Muscle layer of duodenum (tissue), 2 donors: ENCODE results near the gene GPC1.

ENCODE experiments used
- H3K27ac ChIP-seq: one replicate; pipeline ENCODE4 v1.7.0; 2013; ENCODE audit warnings: mild to moderate bottlenecking, low read length
- H3K27me3 ChIP-seq: one replicate; pipeline ENCODE4 v1.7.0; 2013; ENCODE audit warnings: low read depth, mild to moderate bottlenecking, control low read depth, low read length
- H3K36me3 ChIP-seq, 2 donors: one replicate each; pipeline ENCODE4 v1.7.0; 2013; ENCODE audit warnings: low read length in 2 of 2, control low read depth in 1 of 2, mild to moderate bottlenecking in 1 of 2; ENCODE audit not compliant: insufficient read depth in 2 of 2, control insufficient read depth in 1 of 2
- H3K4me1 ChIP-seq, 2 donors: one replicate each; pipeline ENCODE4 v1.7.0; 2013; ENCODE audit warnings: low read length in 2 of 2, mild to moderate bottlenecking in 2 of 2, control low read depth in 1 of 2, moderate library complexity in 1 of 2; ENCODE audit not compliant: insufficient read depth in 2 of 2, control insufficient read depth in 1 of 2
- H3K4me3 ChIP-seq, 2 donors: one replicate each; pipeline ENCODE4 v1.7.0; 2013; ENCODE audit warnings: low read length in 2 of 2, low read depth in 1 of 2, mild to moderate bottlenecking in 1 of 2
- H3K9me3 ChIP-seq, 2 donors: one replicate each; pipeline ENCODE4 v1.7.0; 2013; ENCODE audit warnings: low read length in 2 of 2, control low read depth in 1 of 2, mild to moderate bottlenecking in 1 of 2; ENCODE audit not compliant: control insufficient read depth in 1 of 2
- donor health status: healthy.

GPC1 gene

DNA sequence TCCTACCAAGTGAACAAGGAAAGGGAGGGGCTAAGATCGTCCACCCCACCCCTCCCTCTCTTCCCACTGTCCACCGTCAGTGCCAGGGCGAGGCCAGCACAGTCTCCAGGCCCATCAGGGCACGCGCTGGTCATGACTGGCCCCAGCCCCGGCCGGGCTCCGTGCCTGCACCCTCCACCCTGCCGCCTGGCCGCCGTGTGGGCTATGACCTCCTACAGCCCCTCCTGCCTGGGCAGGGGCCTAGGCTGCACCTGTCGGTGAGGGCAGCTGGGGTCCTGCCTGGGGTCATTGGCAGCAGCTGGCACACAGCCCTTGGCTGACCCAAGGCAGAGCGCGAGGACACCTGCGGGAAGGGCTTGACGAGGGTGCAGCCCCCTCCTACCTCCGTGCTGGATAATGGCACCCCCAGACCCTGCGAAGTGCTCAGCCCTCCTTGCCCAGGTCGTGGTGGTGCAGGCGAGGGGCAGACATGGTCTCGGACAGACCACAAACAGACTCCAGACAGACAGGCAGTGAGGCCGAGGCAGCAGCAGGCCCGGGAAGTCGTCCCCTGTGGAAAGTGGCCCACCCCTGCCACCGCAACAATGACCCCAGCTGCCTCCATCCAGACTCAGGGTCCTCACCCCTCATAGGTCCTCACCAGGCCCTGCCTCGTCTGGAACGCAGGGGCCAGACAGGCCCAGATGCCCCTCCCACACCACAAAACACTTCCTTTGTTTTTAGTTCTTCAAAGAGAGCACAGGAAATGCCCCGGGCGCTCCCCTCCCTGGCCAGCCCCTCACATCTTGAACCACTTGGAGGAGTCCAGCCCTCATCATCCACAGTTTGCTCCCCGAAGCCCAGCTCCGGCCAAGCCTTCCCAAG, 43.1 kb upstream of the GPC1 start:
- H3K27ac ChIP-seq, result no peak overlapping the region
- H3K4me3 ChIP-seq, result no peak overlapping the region
- H3K36me3 ChIP-seq, result no peaks in the 10 kb centered on the region
- H3K27me3 ChIP-seq, result no peaks in the 10 kb centered on the region
- H3K9me3 ChIP-seq, result no peaks in the 10 kb centered on the region
- H3K4me1 ChIP-seq, result no peaks in the 10 kb centered on the region

DNA sequence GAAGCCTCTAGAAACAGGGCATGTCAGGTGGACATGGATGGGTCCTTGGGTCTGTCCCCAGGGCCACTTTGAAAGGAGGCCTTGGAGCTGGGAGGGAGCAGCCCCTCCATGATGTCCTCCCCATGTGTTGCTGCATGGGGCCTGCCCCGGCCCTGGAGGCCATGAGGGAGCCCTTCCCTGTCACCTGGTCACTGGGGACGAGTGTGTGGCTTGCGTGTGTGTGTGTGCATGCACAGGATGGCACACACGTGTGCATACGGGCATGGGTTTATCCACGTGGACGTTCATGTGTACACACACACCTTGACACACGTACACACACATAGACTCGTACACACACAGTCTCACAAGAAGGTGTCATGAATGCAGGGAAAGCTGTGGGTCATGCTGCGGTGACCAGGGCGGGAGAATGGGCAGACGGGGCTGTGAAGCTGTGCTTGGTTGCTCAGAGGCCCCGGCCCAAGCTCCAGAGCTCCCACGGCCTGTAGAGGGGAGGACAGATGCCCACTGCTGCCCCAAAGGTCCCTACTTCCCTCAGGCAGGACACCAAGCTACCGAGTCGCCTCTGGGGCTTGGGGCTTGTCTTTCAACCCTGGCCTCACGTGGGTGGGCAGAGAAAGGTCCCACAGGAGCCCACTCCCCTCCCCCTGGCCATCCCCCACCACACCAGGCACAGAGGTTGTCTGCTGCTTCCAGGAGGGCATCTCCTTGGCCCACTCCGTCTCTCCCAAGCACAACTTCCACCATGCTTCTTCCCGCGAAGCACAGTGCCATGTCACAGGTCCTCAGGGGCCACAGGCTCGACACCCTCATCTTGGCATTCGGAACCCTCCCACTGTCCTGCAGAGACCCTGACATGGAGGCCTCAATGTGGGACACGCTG, 42.3 kb upstream of the GPC1 start:
- H3K36me3 ChIP-seq, result no peaks in the 10 kb centered on the region
- no peak overlapping the region for H3K27ac ChIP-seq
- no peaks in the 10 kb centered on the region for H3K27me3 ChIP-seq
- no peak overlapping the region for H3K4me3 ChIP-seq
- H3K9me3 ChIP-seq, result no peaks in the 10 kb centered on the region
- H3K4me1 ChIP-seq, result no peaks in the 10 kb centered on the region

DNA sequence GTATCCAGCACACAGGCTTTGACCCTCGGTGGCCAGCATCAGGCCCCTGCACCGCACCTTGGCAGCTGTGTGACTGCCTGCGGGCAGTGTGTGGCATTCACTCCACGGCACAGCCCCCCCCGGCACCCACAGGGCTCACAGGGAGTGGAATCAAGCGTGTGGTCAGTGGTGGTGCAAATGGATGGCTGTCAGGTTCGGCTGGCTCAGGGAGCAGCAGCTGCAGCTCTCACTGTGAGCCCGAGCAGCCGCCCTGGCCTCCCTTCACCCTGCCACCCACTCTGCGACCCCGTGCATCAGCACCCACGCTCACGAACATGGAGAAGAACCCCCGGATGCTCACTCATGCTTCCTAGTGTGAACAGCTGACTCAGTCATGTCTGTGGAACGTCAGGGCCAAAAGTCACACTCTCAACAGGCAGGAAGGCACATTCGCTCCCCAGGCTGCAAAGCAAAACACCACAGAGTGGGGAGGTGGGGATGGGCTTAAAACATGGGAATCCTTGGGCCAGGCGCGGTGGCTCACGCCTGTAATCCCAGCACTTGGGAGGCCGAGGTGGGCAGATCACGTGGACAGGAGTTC, 41.5 kb upstream of the GPC1 start:
- no peak overlapping the region for H3K27ac ChIP-seq
- no peaks in the 10 kb centered on the region for H3K4me1 ChIP-seq
- no peaks in the 10 kb centered on the region for H3K27me3 ChIP-seq
- H3K4me3 ChIP-seq, result no peak overlapping the region
- no peaks in the 10 kb centered on the region for H3K9me3 ChIP-seq
- no peaks in the 10 kb centered on the region for H3K36me3 ChIP-seq

DNA sequence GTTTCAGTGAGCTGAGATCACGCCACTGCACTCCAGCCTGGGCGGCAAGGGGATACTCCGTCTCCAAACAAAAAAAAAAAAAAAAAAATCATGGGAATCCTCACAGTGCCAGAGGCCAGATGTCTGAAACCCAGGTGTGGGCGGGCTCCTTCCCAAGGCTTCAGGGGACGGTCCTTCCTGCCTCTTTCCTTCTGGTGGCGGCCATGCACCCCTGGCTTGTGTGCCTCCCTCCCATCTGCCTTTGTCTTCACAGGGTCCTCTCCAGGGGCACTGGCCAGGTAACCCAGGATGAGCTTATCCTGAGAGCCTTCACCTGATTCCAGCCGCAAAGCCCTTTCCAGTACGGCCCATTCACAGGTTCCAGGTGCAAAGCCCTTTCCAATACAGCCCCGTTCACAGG, 40.9 kb upstream of the GPC1 start:
- H3K4me3 ChIP-seq, result no peak overlapping the region
- H3K27ac ChIP-seq, result no peak overlapping the region
- no peaks in the 10 kb centered on the region for H3K27me3 ChIP-seq
- H3K9me3 ChIP-seq, result no peaks in the 10 kb centered on the region
- no peaks in the 10 kb centered on the region for H3K4me1 ChIP-seq
- no peaks in the 10 kb centered on the region for H3K36me3 ChIP-seq

DNA sequence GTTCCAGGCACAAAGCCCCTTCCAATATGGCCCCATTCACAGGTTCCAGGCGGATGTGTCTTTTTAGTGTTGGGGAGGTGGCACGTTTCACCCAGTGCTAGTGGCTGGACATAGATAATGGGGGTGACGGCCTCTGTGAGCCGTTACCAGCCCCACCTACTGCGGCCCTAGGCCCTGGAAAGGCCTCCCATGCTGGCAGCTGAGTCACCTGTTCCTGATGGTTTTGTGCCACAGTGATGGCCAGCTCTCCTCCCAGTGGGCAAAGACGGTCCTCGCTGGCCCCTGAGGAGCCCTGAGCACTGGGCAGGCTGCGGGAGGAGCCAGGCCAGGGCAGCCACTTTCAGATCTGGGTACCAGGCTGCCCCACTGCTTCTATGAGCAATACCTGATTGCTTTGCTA, 40.0 kb upstream of the GPC1 start:
- H3K27ac ChIP-seq, result no peak overlapping the region
- no peaks in the 10 kb centered on the region for H3K27me3 ChIP-seq
- H3K4me1 ChIP-seq, result no peaks in the 10 kb centered on the region
- no peaks in the 10 kb centered on the region for H3K36me3 ChIP-seq
- no peaks in the 10 kb centered on the region for H3K9me3 ChIP-seq
- H3K4me3 ChIP-seq, result no peak overlapping the region

DNA sequence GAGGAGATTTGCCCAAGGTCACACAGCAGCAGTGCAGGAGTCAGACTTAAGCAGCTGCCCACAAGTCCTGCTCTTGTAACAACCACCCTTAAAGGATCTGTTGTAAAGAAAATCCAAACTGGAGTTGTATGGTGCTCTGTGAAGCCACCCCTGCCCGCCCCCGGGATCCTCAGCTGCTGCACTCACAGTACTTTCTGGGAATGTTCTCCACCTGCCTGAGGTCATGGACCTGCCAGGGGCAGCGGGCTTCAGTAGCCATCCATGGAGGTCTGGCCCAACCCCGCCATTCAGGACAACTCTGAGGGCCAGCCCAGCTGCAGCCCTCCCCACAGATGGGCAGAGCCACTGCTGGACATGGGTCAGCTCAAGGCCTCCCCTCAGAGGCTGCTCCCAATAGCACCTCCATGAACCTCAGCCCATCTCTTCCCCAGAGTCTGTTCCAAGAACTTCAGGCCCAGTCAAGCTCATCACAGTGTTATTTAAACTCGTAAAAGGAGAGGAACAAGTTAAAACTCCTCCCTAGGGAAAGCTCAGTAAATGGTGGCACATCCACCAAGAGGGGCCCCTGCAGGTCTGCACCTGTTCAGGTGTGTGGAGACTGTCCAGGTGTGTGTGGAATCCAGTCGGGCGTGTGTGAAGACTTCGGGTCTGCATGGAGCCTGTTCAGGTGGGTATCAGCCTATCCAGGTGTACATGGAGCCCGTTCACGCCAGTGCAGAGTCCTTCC, 39.4 kb upstream of the GPC1 start:
- Histone ChIP-seq H3K27ac (no peak overlapping the region), H3K36me3 (no peaks in the 10 kb centered on the region), H3K4me1 (no peaks in the 10 kb centered on the region), H3K4me3 (no peak overlapping the region), H3K27me3 (no peaks in the 10 kb centered on the region), H3K9me3 (no peaks in the 10 kb centered on the region)

DNA sequence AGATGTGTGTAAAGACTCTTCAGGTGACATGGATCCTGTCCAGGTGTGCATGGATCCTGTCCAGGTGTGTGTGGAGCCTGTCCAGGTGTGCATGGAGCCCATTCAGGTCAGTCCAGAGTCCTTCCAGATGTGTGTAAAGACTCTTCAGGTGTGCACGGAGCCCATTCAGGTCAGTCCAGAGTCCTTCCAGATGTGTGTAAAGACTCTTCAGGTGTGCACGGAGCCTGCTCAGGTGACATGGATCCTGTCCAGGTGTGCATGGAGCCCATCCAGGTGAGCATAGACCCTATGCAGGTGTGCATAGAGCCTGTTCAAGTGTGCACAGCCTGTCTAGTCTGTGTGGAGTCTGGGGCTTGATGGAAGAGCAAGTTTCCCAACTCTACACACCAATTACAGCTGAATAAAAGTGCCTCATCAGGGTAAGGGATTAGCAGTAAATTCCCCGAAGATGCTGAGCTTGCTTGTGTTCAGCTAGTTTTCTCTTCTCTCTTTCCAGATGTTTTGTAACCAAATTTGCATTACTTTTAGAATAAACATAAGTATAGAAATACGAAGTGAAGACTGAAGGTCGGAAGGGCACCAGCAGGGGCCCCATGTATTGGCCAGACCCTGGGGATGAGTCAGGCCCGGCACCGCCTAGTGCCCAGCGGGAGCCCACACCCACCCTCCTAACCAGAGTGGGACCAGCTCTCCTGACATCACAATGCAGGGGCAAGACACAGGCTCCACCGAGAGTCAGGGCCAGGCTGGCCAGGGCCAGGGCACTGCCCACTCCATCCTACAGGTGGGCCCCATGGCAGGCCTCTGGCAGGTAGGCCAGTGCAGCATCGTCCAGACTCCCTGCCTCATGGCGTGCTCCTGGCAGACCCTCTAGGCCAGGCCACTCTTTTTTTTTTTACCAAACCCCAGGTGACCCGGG, 38.6 kb upstream of the GPC1 start:
- no peaks in the 10 kb centered on the region for H3K4me1 ChIP-seq
- H3K27ac ChIP-seq, result no peak overlapping the region
- no peaks in the 10 kb centered on the region for H3K36me3 ChIP-seq
- H3K27me3 ChIP-seq, result no peaks in the 10 kb centered on the region
- H3K9me3 ChIP-seq, result no peaks in the 10 kb centered on the region
- no peak overlapping the region for H3K4me3 ChIP-seq

DNA sequence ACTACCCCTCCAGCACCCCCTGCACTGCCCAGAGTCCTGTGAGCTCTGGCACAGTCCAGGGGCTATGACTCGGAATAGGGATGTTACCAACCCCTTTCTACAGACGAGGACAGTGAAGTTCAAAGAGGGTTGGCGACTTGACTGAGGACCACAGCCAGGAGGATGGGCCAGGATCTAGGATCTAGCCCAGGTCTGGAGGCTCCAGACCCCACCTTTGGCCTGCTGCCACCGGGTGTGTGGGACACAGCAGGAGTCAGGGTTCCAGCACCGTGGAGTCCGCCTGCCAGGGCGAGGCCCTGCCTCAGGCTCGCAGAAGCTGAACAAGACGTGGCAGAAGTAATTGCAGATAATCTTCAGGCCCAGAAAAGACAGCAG, 37.9 kb upstream of the GPC1 start:
- Histone ChIP-seq H3K9me3 (no peaks in the 10 kb centered on the region), H3K27me3 (no peaks in the 10 kb centered on the region), H3K4me1 (no peaks in the 10 kb centered on the region), H3K27ac (no peak overlapping the region), H3K4me3 (no peak overlapping the region), H3K36me3 (no peaks in the 10 kb centered on the region)

DNA sequence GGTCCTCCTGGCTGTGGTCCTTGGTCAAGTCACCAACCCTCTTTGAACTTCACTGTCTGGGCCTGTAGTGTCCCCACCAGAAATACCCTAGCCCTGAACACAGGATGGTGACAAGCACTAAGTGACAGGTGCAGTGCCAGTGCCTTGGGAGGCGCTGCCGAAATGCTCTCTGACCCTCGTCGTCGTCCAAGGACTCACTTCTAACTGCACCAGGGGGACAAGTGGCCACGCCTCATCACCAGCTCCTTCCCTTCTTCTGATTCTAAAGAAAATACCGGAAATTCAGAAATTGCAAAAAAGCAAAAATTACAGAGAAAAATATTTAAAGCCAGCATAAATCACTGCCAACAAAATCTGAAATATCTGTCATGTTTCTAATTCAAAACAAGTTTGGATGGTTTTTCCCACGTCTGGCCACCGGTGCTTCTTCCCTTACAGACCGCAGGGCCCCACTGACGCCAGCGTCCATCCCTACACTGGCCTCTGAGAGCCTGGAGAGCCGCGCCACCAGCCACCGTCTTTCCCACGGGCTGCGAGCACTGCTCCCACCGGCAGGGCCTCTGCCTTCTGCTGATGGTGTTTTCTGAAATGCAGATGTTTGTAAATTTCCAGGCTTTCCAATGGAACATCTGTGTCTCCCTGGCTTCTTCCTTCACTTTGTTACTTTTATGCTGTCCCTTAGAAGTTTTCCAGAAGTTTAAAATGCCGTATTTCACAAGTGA, 37.4 kb upstream of the GPC1 start:
- Histone ChIP-seq H3K27ac (no peak overlapping the region), H3K27me3 (no peaks in the 10 kb centered on the region), H3K4me3 (no peak overlapping the region), H3K4me1 (no peaks in the 10 kb centered on the region), H3K36me3 (no peaks in the 10 kb centered on the region), H3K9me3 (no peaks in the 10 kb centered on the region)

DNA sequence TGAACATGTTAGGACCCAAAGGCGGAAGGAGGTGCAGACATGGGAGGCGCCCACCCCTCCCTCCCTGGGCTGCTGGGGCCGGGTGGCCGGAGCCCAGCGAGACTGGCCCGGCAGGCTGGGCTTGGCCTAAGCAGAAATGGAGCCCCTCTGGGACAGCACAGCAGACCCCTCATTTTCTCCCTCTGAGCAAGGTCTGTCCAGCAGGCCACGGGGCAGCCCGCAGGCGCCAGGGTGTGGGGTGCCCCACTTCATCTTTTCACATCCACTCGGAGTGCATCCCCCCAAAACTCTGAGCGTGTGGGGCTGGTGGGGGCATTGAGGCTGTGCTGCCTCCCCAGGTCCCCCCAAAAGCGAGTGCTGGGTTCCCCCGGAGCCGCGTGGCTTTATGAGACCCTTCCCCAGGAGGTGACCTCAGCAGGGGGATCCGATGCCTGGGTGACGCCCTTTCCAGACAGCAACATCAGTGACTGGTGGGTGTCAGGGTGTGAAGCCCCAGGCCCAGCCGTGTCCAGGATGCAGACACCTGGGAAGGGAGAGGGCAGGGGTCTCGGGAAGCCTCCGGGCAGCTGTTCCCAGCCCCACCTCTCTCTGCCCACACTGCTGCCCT, 36.7 kb upstream of the GPC1 start:
- Histone ChIP-seq H3K9me3 (no peaks in the 10 kb centered on the region), H3K4me1 (no peaks in the 10 kb centered on the region), H3K4me3 (no peak overlapping the region), H3K27me3 (no peaks in the 10 kb centered on the region), H3K36me3 (no peaks in the 10 kb centered on the region), H3K27ac (no peak overlapping the region)
